ENCODE results near the gene SHROOM2. TPM values are rescaled to one million over a fixed set of nuclear protein-coding genes. Genes with fewer than 3 reads are reported as not detected.

Gene SHROOM2
- total and polyA plus RNA-seq, 8 donors = 5.6 to 15.0 (median 13.7) TPM

DNA sequence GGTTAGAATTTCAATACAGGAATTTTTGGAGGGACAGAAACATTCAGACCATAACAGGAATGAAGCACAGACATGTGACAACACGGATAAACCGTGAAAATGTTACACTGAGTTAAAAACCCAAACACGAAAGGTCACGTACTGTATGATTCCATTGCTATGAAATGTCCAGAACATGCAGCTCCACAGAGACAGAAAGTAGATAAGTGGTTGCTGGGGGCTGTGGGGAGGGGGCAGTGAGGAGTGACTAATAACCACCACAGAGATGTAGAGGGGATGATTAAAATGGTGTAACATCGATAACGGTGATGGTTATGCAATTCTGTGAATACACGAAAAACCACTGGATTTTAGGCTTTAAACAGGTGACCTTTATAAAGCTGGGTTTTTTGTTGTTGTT, 28.9 kb upstream of the SHROOM2 start:
- no peak for DNase-seq
- no peak overlapping the region for H3K27ac ChIP-seq
- intact Hi-C loops (cut with DNase I) = no loop called here
- H3K36me3 ChIP-seq = no peaks in the 10 kb centered on the region
- no peaks in the 10 kb centered on the region for H3K4me1 ChIP-seq
- no peak overlapping the region for H3K4me3 ChIP-seq
- peaks cover 0 to 2% of the 10 kb centered on the region in 2 donors for H3K9me3 ChIP-seq
- no peaks in the 10 kb centered on the region for H3K27me3 ChIP-seq
- TF ChIP-seq, protein P1, sequence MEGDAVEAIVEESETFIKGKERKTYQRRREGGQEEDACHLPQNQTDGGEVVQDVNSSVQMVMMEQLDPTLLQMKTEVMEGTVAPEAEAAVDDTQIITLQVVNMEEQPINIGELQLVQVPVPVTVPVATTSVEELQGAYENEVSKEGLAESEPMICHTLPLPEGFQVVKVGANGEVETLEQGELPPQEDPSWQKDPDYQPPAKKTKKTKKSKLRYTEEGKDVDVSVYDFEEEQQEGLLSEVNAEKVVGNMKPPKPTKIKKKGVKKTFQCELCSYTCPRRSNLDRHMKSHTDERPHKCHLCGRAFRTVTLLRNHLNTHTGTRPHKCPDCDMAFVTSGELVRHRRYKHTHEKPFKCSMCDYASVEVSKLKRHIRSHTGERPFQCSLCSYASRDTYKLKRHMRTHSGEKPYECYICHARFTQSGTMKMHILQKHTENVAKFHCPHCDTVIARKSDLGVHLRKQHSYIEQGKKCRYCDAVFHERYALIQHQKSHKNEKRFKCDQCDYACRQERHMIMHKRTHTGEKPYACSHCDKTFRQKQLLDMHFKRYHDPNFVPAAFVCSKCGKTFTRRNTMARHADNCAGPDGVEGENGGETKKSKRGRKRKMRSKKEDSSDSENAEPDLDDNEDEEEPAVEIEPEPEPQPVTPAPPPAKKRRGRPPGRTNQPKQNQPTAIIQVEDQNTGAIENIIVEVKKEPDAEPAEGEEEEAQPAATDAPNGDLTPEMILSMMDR (IDR thresholded peaks at IDR 0.05) = no peak
- ATAC-seq = no peak

GRCh38 chrX:9758021-9758638, 28.1 kb upstream of the SHROOM2 start:
- peaks cover 0 to 2% of the 10 kb centered on the region in 2 donors for H3K9me3 ChIP-seq
- TF ChIP-seq, protein P1 (IDR thresholded peaks at IDR 0.05) = no peak
- no peak for ATAC-seq
- no peak overlapping the region for H3K27ac ChIP-seq
- no peaks in the 10 kb centered on the region for H3K4me1 ChIP-seq
- H3K27me3 ChIP-seq = no peaks in the 10 kb centered on the region
- H3K36me3 ChIP-seq = no peaks in the 10 kb centered on the region
- no peak for DNase-seq
- H3K4me3 ChIP-seq = no peak overlapping the region
- intact Hi-C loops (cut with DNase I) = no loop called here

- intact Hi-C loops (cut with DNase I) = no loop called here
- Histone ChIP-seq H3K27ac (no peak overlapping the region), H3K9me3 (peaks cover 0 to 2% of the 10 kb centered on the region in 2 donors), H3K36me3 (no peaks in the 10 kb centered on the region), H3K4me1 (no peaks in the 10 kb centered on the region), H3K4me3 (no peak overlapping the region), H3K27me3 (peaks cover 0 to 7% of the 10 kb centered on the region in 2 donors)
- ATAC-seq (peak; percentile 27), DNase-seq (no peak)
- TF ChIP-seq, protein P1 (IDR thresholded peaks at IDR 0.05) = no peak
These were observed 26.9 kb upstream of the SHROOM2 start for GRCh38 chrX:9759337-9759736.

GRCh38 chrX:9765072-9765736, 21.0 kb upstream of the SHROOM2 start:
- TF ChIP-seq, protein P1 (IDR thresholded peaks at IDR 0.05) = no peak
- DNase-seq = no peak
- no peaks in the 10 kb centered on the region for H3K4me1 ChIP-seq

GRCh38 chrX:9765737-9766097, 20.5 kb upstream of the SHROOM2 start, which contains the start of gene GPR143:
Gene GPR143 (minus strand): TSS chrX:9765847. CDS start chrX:9765817, 30 bp downstream.
- Histone ChIP-seq H3K9me3 (no peaks in the 10 kb centered on the region), H3K27me3 (peaks cover 13 to 30% of the 10 kb centered on the region in 2 donors), H3K36me3 (no peaks in the 10 kb centered on the region), H3K4me1 (no peaks in the 10 kb centered on the region), H3K4me3 (no peak within 1 kb of the TSS), H3K27ac (no peak within 1 kb of the TSS)
- DNase-seq (no peak), ATAC-seq (no peak)
- intact Hi-C loops (cut with DNase I) = no loop called here
- TF ChIP-seq, protein P1 (IDR thresholded peaks at IDR 0.05) = no peak

More at GRCh38 chrX:9765072-9765736, 21.0 kb upstream of the SHROOM2 start:
- H3K9me3 ChIP-seq = no peaks in the 10 kb centered on the region
- ATAC-seq = no peak
- peaks cover 13 to 30% of the 10 kb centered on the region in 2 donors for H3K27me3 ChIP-seq
- H3K27ac ChIP-seq = no peak overlapping the region
- intact Hi-C loops (cut with DNase I) = no loop called here
- H3K4me3 ChIP-seq = no peak overlapping the region
- no peaks in the 10 kb centered on the region for H3K36me3 ChIP-seq
